ENCODE data around the gene CC2D2B. TPM values are rescaled to one million over a fixed set of nuclear protein-coding genes. Genes with fewer than 3 reads are reported as not detected.

The CC2D2B gene
- total and polyA plus RNA-seq, 2 of the 13 experiments (the other 11 are each of a cell fraction or from before 2014, with no cell fraction given) = 0.20 TPM; not detected in 1

- no peak for TF ChIP-seq SKIL (CRISPR knock-in tag; IDR thresholded peaks at IDR 0.05; ENCODE audit: borderline replicate concordance)
- TF ChIP-seq TRIM22 (IDR thresholded peaks at IDR 0.05) = no peak
- no peak for TF ChIP-seq ZNF770 (CRISPR knock-in tag; IDR thresholded peaks at IDR 0.05)
- no peak; the same call in 1 of the 2 replicates for TF ChIP-seq CREBL2 (CRISPR knock-in tag; IDR thresholded peaks at IDR 0.05; ENCODE audit: borderline replicate concordance)
- TF ChIP-seq PRPF4 (IDR thresholded peaks at IDR 0.05; ENCODE audit: low read depth, low read length, poor library complexity, severe bottlenecking) = no peak
- no peak for TF ChIP-seq HNF4G (IDR thresholded peaks at IDR 0.05; ENCODE audit: borderline replicate concordance, low read depth, low read length)
- no peak for TF ChIP-seq HNF4G (CRISPR knock-in tag; IDR thresholded peaks at IDR 0.05; ENCODE audit: borderline replicate concordance, low read depth)
- TF ChIP-seq ZNF547 (CRISPR knock-in tag; IDR thresholded peaks at IDR 0.05) = peak; percentile 90; the same call in 1 of the 2 replicates
- 0 out of 2 replicates have a peak, but pooled peaks have one; percentile 38 for TF ChIP-seq ZNF841 (CRISPR knock-in tag; IDR thresholded peaks at IDR 0.05; ENCODE audit: borderline replicate concordance)
- no peak; the same call in 1 of the 2 replicates for TF ChIP-seq AHDC1 (CRISPR knock-in tag; IDR thresholded peaks at IDR 0.05; ENCODE audit: borderline replicate concordance)
- no peak for TF ChIP-seq ZFAT (CRISPR knock-in tag; conservative IDR thresholded peaks at IDR 0.05)
- TF ChIP-seq ZNF160 (CRISPR knock-in tag; IDR thresholded peaks at IDR 0.05) = peak; percentile 58; the same call in 1 of the 2 replicates
- peak; percentile 62; the same call in 1 of the 2 replicates for TF ChIP-seq ZFP90 (CRISPR knock-in tag; IDR thresholded peaks at IDR 0.05; ENCODE audit: borderline replicate concordance)
- TF ChIP-seq DNMT1 (CRISPR knock-in tag; IDR thresholded peaks at IDR 0.05) = 0 out of 2 replicates have a peak, but pooled peaks have one; percentile 63
- TF ChIP-seq U2AF1 (optimal IDR thresholded peaks at IDR 0.05; ENCODE audit: low read depth, low read length) = no peak
- peak; percentile 64; the same call in 1 of the 2 replicates for TF ChIP-seq ARID2 (CRISPR knock-in tag; IDR thresholded peaks at IDR 0.05; ENCODE audit: borderline replicate concordance)
Observed at GRCh38 chr10:95907456-95908253, at the start of gene CC2D2B (continued).
